NCI-H774 (cell line): ENCODE data around the gene COA4.
"Not testable (repeated sequence)": the region's sequence is repeated elsewhere in the genome, so short reads cannot be mapped to it uniquely, and the experiment has no call there.

Experiments
- DNase-seq: peaks from one replicate; lab custom pipeline; 2025; lab: John Stamatoyannopoulos, UW

The COA4 gene

DNA sequence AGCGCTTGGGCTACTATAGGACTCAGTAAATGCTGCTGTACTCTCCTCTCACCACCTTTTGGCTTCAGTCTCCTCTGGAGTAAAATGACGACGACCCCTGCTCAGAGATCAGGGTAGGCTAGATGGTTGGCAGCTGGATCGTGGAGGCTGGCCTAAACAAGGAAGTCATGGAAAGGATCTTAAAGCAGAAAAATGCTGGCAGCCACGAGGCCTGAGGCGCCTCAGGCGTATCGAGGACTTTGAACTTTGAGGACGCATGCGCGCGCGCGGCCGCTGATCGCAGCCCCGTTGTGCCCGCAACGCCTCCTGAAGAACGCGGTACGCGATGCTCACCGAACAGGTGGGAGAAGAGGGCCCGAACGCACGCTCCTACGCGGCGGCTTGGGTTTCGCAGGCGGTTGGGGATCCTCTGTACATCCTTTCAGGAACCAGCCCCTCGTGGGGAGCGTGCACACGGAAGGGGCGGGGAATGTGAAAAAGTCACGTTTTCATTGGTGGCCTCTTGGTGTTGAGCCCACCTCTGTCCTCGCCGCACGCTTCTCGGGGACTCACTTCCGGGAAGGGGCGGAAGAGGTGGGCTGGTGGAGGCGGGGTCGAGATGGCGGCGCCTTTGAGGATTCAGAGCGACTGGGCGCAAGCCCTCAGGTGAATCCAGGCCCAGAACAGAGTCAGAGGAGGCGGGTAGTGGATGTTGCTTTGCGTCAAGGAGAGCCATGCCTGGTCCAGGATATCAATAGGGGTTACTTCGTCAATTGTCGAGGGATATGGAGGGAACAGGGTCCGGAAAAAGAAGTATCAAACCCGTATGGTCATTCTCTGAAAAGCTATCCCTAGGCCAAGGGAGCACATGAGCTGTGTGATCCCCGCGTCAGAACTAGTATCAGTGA is at the start of gene COA4, which contains the start of gene PAAF1:
Gene COA4 (minus strand): TSS at position 423 of the 887 bp plus-strand sequence. CDS start 3,468 bp downstream, outside the sequence.
Gene PAAF1 (plus strand): TSS at position 576 of the 887 bp plus-strand sequence. CDS start 23 bp downstream, at position 599.
- DNase-seq = peak; percentile 98

- DNase-seq = no peak
Measured at GRCh38 chr11:73921180-73921579, 44.5 kb upstream of the COA4 start.

GRCh38 chr11:73916435-73916834 is 39.8 kb upstream of the COA4 start:
- DNase-seq = no peak

DNA sequence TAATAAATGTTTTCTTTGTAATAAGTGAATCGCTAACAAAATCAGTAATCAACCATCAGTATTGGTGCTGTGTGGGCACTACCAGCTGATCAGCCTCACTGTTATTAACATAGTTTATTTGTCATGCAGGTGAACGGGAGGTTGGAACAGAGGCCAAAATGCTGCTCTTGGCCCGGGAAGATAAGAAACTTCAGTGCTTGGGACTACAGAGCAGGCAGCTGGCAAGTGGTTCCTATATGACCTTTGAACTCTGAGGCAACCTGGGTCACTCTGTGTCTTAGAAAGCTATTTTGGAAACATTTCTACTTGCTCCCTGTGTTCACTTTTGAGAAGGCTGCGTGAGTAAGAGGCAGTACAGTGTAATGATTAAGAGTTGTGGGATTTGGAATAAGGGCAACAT is 37.6 kb upstream of the COA4 start:
- no peak for DNase-seq

DNA sequence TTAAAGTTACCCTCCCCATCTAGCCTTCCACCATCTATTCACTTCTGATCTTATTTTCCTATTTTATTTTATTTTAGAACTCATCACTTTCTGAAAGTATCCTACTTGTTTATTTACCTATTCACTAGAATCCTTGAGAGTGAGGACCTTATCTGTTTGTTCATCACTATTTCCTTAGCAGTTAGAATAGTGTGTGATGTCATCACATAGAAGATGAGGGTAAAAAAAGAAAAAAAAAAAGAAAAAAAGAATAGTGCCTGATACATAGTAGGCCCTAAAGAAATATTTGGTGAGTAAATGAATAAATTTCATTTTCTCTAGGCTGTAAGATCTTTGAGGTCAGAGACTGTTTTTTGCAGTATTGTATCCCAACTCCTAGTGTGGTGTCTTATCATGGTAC is 36.8 kb upstream of the COA4 start:
- DNase-seq = no peak

DNA sequence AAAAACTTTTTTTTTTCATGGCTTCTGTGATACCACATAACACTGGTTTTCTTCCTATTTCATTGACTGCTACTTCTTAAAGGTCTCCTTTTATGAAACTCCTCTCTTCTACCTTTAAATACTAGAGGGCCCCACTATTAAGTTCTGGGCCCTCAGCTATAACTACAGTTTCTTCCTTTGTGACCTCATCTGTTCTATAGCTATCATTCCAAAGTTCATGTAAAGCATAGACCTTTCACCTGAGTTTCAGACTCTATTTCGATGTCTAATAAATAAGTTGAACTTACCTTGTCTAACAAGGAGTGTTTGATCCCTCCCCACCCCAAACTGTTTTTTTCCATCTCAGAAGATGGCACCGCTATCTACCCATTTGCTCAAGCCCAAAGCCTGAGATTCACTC is 35.4 kb upstream of the COA4 start:
- no peak for DNase-seq

GRCh38 chr11:73907191-73907590 is 30.5 kb upstream of the COA4 start:
- DNase-seq = no peak

DNA sequence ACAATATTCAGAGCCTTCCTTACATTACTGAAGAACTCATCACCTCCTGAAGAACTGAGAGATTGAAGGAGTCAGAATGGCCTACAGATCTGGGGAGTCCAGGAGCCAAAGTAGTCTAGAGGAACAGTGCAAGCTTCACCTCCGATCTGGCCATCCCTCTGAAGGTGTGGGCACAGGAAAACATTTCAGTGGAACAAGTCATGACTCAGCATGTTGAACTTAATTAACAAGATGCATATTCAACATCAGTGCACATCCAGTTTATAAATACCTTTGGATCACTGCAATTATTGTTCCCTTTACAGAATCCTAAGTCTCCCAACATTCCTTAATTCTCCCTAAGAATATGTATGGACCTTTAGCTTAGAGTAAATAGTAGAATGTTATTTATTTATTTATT is 25.7 kb upstream of the COA4 start:
- DNase-seq = no peak

DNA sequence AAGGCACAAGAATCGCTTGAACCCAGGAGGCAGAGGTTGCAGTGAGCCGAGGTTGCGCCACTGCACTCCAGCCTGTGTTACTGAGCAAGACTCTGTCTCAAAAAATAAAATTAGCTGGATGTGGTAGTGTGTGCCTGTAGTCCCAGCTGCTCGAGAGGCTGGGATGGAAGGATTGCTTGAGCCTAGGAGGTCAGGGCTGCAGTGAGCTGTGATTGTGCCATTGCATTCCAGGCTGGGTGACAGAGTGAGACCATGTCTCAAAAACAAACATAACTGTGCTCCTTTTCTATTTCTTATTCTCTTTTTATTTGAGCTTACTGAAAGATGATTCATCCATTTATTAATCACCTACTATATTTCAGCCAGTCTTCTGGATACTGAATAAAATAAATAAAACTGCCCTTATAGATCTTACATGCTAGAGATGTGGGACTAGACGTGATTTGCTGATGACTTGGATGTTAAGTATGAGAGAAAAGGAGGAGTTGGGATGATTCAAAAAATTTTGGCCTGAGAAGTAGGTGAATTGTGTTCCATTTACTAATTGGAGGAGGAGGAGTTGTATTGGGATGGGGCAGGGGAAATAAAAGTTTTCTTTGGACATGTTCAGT is 18.2 kb upstream of the COA4 start:
- no peak for DNase-seq

DNA sequence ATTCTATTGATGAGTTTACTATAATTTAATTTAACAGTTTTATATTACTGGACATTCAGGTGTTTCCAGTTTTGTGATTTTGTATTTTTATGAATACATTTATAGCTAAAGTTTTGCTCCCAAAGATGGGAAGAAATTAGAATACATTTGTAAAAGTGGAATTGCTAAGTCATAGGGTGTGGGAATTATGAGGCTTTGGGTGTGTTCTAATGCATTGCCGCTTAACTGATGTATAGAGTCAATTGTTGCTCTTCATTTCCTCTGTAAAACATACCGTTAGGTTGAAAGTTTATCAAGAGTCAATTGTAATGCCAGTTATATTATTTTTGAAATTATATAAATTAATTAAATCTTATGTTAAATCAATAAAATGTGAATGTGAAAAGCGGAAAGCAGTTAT is 16.4 kb upstream of the COA4 start:
- DNase-seq = no peak

GRCh38 chr11:73889536-73889935 is 12.9 kb upstream of the COA4 start:
- no peak for DNase-seq

DNA sequence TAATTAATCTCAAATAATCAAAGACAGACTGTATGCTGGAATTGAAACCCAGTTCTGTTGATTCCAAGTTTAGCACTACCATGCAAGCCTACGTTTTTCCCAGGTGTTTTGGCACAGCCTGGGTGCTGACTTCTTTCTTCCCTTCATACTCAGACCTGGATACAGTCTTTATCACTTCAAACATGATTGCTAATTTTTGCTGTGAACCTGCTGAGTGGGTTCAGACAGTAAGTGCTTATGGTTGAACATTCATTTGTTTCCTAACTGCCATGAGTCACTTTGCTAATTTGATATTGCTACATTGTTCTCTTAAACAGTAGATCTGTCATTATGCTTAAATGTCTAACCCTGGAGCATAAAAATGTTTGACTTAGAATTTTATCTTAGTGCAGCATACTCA is 12.4 kb upstream of the COA4 start:
- DNase-seq = no peak

- DNase-seq = no peak
Measured at GRCh38 chr11:73888244-73888643, 11.6 kb upstream of the COA4 start.

DNA sequence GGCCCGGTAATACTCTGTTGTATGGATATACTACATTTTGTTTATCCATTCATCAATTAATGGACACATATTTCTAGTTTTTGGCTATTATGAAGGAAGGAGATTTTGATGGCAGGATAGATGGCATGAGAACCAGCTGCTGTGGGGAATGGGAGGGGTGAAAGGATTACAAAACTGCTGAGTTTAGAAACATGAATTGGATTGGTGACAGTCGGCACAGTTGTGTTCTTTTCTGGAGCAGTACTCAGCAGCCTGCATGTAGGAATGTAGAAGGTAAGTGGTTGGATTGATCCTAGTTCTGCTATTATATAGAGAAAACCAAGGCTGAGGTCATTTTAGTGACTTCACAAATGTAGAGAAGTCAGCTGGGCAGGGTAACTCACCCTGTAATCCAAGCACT is 7.2 kb upstream of the COA4 start:
- no peak for DNase-seq

DNA sequence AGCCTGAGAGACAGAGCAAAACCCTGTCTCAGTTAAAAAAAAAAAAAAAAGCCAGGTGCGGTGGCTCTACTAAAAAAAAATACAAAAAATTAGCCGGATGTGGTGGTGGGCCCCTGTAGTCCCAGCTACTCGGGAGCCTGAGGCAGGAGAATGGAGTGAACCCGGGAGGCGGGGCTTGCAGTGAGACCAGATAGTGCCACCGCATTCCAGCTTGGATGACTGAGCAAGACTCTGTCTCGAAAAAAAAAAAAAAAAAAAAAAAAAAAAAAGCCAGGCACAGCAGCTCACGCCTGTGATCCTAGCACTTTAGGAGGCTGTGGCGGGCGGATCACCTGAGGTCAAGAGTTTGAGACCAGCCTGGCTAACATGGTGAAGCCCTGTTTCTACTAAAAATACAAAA is 3.8 kb upstream of the COA4 start:
- DNase-seq = not testable (repeated sequence)

DNA sequence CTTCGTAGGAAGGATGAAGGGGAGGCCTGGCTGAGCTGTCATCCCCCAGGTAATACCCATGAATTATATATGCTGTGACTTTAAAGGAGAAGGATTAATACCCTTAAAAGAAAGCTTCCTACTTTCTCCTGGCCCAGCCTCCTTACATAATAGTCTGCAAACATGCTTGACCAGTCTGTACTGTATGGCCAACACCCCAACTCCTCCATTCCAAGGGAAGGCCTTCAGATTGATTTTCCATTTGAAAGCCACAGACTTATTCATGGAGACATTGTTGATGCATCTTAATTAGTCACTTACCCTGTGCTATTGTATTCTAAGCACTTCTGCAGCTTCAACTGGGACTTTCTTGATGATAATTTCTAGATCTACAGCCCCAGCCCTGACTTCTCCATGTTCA is 2.1 kb upstream of the COA4 start:
- no peak for DNase-seq

GRCh38 chr11:73875840-73876239 is 806 bp downstream of the COA4 start:
- DNase-seq = no peak

- DNase-seq = no peak
Measured at GRCh38 chr11:73875380-73875779, 1.3 kb downstream of the COA4 start.

- DNase-seq = no peak
Measured at GRCh38 chr11:73872749-73873357, 3.8 kb downstream of the COA4 start.

GRCh38 chr11:73870261-73870660 is 6.4 kb downstream of the COA4 start:
- no peak for DNase-seq

GRCh38 chr11:73869332-73869949 is 7.2 kb downstream of the COA4 start:
- no peak for DNase-seq

DNA sequence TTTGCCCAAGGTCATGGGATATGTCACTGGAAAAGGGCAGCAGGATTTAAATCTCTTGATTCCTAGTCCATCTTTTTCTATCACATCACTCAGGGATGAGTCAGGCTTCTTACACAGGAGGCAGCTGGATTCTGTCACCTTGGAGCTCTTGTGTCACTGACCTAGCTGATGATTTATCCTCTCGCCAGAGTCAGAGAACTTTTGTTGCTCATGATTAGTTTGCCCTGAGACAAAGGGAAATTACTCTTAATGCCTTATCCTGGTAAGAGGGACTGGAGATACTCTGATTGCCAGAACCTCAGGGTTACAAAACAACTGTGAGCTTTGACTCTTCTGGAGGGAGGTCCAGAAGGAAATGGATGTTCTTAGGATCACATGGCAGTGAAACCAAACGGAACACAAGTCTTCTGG is 10.1 kb downstream of the COA4 start:
- no peak for DNase-seq
